NCI-H187 (cell line): ENCODE measurements around the gene STAB2.

Experiments
- DNase-seq, 2 experiments: peaks; one replicate each; lab custom pipeline; 2025; lab: John Stamatoyannopoulos, UW

The STAB2 gene

GRCh38 chr12:103783744-103784664 lies 196.9 kb downstream of the STAB2 start:
- no peak for DNase-seq

- no peak for DNase-seq
These were observed 198.4 kb downstream of the STAB2 start for GRCh38 chr12:103785243-103786031.

GRCh38 chr12:103786201-103786600 lies 199.1 kb downstream of the STAB2 start:
- no peak for DNase-seq

- no peak for DNase-seq
These were observed 204.4 kb downstream of the STAB2 start for GRCh38 chr12:103791350-103791920.

- DNase-seq: no peak
These were observed 206.0 kb downstream of the STAB2 start for GRCh38 chr12:103793046-103793445.

- no peak for DNase-seq
These were observed 206.5 kb downstream of the STAB2 start for GRCh38 chr12:103793512-103794045.

- DNase-seq: no peak
These were observed 207.5 kb downstream of the STAB2 start for GRCh38 chr12:103794309-103795213.

- DNase-seq: no peak
These were observed 211.5 kb downstream of the STAB2 start for GRCh38 chr12:103798586-103798985.

GRCh38 chr12:103799504-103799856 lies 212.4 kb downstream of the STAB2 start:
- peak in 1 of 2 experiments; percentile 55 for DNase-seq

GRCh38 chr12:103799857-103800771 lies 213.0 kb downstream of the STAB2 start:
- DNase-seq: peak; percentile 75 to 91

GRCh38 chr12:103801709-103802585 lies 214.9 kb downstream of the STAB2 start:
- DNase-seq: no peak

GRCh38 chr12:103802586-103802886 lies 215.5 kb downstream of the STAB2 start:
- DNase-seq: no peak

GRCh38 chr12:103803847-103804246 lies 216.8 kb downstream of the STAB2 start:
- DNase-seq: no peak

GRCh38 chr12:103805655-103806360 lies 218.7 kb downstream of the STAB2 start:
- no peak for DNase-seq

- no peak for DNase-seq
These were observed 219.7 kb downstream of the STAB2 start for GRCh38 chr12:103806803-103807202.

GRCh38 chr12:103807561-103808238 lies 220.6 kb downstream of the STAB2 start:
- no peak for DNase-seq

GRCh38 chr12:103808239-103808880 lies 221.3 kb downstream of the STAB2 start:
- no peak for DNase-seq

- no peak for DNase-seq
These were observed 222.1 kb downstream of the STAB2 start for GRCh38 chr12:103809154-103809553.
